ENCODE measurements around the gene ARHGAP29.

Gene ARHGAP29

DNA sequence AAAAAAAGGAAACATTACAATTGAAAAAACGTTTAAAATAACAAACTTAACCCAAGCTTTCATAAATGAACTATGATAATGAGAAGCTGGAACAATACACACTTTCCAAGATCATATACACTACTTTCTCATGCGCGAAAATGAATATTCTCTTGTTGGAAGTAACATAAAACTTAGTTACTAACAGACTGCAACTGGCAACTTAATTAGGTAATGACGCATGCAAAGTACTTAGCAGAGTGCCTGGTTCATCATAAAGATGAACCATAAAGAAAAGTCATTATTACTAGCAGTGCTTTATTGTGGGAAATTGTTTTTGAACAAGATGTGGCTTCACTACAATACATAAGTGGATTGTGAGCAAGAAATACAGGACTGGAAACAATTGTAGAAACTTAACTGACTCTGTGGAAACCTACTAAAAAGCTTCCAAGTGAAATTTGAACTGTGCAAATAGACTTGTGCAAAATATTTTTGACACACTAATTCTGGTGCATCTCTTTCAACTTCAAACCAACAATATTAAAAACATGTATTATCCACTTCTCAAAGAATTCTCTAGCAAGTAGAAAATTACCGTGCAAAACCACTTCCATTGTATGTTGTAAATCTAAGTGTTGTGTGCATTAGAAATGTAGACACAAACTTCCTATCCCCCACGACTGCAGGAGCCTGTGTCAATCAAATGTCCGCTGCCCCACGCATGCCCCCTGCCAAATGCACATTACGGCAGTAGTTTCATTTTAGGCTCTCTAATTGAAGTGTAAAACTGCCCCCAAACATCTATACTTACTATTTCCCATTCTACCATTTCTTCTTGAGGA is 2.0 kb downstream of the ARHGAP29 start:
- DNase-seq = no peak

DNA sequence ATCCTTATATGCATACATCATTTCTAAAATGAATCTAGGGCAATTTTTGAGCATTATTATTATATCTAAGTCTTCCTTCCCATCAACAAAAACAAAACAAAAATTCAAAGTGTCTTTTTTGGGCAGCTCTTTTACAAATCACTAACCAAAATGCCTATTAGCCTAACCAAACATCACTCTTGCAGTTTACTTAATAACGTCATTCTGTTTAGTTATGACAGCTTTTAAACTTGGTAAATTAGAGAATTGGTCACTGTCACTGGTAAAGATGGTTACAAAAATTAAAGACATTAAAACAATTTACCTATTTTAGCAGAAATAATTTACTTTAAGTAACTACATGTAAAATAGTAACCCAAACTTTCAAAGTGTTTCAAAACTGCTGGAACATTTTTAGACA is 2.8 kb downstream of the ARHGAP29 start:
- DNase-seq = no peak

DNA sequence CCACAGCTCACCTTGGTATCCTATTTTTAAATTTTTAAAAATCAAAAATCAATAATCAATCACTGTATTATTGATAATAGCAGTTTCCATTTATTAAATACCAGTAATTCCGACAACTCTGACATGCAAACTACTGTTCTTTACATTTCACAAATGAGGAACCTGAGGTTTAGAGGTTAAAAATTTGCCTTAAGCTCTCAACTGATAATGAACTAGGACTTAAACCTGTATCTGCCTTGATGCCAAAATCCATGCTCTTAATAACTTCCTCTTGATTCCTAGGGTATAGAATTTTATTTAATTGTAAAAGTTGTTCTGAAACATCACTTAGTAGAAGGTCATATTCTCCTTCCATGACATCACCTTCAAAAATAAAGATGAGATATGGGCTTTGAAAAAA is 5.6 kb downstream of the ARHGAP29 start:
- peak; percentile 15 to 17 for DNase-seq

DNA sequence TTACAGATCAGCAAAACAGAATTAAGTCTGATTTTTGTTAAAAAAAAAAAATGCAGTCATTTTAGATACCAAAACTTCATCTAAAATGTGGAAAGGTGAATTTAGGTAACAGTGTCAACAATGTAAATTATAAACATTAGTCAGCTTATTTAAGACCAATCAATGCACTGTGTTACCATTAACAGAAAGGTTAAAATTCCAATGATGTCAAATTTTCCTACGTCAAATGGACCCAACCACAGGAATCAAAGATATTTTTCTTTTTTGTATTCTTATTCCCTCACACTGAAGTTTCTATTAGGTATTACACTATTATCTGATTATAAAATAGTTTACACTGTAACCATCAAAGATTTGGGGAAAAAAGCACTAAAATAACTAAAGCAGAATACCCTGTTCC is 6.5 kb downstream of the ARHGAP29 start:
- DNase-seq = no peak

DNA sequence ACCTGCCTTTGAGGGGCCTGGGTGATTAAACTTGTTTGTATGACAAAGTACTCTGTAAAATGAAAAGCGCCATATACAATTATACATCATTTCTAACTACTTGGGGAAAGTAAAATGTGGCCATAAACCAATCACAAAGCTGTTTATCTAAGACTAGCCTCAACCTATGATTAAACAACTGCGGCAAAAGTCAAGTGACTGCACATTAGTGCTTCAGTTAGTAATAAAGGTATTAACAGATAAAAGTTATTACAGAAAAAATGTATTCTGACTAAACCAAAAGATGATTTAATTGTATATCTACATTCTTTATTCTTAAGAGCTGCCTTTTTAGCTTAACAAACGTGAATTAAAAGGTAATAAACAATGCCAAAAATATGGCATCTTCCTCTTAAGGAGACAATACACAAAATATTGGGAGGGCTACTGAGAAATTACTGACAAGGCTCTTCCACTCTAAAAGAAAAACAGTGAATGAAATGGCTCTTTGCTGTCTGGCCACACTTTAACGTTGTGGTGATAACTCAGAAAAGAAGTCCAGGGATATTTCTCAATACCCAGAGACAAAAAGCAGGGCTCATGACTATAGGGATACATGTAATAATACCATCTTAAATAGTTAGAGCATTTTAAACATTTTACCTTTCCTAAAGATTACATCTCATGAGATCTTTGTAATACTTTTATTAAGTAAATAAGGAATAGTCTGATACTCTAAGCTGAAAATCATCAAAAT is 8.6 kb downstream of the ARHGAP29 start:
- no peak for DNase-seq

DNA sequence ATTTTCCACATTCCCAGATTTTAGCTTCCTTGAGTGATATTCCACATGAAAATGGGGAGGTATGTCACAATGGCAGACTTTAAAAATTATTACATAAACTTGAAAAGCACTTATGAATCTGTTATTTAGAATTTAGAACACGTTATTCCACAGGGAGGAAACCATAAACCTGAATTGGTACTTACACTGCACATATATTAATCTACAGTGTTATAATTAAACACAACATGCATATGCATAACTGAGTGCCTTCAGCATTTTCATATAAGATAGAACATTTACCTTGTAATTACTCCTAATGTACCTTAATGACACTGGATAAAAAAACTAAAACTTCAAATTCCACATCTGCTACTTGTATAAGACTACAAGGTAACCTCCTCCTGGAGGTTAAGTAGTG is 9.8 kb downstream of the ARHGAP29 start:
- no peak for DNase-seq

DNA sequence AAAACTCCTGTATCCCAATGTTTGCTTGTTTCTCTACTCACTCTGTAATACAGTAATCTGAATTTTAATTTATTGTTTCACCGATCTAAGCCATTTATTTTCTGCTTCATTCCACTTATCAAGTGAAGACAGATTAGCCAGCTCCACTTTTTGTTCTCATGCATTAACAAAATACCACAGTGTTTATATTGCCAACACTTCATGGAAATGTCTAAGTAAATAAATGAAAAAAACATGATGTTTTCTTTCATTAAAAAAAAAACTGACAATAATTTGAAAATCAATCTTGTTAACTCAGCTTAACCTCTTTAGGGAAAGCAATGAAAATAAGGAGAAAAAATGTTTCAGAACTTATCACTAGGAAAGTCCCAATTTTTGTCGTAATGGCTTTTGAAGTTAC is 11.5 kb downstream of the ARHGAP29 start:
- no peak for DNase-seq

DNA sequence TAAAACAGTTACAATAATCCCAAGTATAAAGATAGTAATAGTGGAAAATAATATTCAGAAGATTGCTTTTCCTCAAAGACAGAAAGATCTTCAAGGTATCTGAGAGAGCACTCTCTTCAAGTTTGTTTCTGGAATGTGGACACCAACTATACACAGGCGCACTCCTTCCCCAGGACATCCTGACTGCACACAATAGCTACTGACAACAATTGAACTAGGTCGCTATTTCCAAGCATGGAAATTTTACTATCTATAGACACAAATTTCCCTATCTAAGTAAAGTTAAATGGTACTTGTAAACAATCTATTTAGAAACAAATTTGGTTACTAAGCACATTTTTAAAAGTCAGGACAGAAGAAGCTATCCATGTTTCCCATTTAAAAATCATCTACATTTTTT is 19.1 kb downstream of the ARHGAP29 start:
- no peak for DNase-seq

DNA sequence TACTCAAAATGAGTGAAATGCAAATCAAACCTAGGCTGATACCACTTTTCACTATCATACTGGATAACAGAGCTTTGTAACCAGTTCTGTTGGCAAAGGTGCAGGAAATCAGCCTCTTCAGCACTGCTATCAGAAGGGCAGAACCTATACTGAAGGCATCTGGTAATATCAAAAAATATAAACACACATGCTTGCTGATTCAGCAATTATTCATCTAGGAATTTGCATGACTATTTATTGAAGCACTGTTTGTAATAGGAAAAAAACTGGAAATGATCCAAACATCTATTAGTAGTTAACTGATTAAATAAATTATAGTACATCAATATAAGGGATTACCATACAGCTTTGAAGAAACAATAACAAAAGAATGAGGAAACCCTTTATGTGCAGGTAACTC is 21.4 kb downstream of the ARHGAP29 start:
- DNase-seq = no peak

DNA sequence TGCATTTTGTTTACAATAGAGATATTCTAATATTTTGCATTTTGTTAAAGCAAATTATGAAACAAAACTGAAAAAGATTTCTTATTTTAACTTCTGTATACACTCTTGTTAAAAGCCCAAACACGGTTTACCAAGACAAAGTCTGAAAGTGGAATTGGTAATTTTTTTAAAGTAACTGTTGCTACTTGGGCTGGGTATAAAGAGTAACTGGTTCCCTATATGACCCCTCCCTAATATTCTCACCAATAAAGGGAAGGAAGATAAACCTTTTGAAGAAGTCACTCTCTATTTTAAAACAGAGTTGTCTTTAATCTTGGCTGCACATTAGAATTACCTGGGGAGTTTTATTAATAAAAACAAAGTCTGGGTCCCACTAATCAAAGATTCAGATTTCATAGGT is 27.4 kb downstream of the ARHGAP29 start:
- DNase-seq = no peak

DNA sequence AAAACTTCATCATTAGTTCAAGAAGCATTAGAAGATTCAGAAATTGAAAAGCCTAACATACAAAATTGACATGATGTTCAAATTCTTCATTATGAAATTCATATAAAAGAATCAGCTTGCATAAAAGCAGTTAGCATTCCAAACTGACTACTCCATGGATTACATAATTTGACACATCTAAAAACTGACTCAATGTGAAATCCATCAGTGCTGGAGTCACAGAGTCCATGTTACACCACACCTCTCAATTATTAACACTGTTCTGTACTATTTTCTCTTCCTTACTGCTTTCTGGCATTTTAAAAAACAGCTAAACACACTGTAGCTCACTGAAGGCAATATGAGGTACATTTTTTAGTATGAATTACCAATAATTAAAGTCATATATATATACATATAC is 28.0 kb downstream of the ARHGAP29 start:
- no peak for DNase-seq

DNA sequence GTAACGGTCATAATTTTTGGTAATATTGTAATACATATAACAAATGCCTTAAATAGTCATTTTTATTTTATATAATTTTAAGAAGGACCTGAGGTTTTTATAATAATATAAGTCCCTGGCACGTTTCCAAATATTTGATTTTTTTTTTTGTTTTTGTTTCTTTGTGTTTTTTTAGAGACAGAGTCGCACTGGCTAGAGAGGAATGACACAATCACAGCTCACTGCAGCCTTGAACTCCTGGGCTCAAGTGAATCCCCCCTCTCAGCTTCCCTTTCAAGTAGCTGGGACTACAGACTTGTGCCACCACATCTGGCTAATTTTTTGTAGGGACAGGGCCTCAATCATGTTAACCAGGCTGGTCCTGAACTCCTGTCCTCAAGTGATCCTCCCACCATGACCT is 29.7 kb downstream of the ARHGAP29 start:
- no peak for DNase-seq

DNA sequence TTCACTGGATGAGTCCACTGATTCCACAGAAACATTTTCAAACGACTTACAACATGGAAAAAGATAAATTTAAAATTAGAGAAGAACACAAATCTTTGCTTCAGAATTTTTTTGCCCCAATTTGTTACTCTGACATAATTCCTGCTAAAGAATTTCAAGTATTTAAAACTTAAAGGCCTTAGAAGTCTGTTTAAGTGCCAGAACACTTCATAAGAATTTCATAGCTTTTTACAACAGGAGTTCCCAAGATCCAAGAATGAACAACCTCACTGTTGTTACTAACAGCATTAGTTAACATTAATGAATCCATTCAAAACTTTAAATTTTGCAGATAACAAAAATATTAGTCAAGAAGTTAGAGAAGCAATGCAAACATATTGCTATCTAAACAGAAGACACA is 31.7 kb downstream of the ARHGAP29 start:
- DNase-seq = no peak

DNA sequence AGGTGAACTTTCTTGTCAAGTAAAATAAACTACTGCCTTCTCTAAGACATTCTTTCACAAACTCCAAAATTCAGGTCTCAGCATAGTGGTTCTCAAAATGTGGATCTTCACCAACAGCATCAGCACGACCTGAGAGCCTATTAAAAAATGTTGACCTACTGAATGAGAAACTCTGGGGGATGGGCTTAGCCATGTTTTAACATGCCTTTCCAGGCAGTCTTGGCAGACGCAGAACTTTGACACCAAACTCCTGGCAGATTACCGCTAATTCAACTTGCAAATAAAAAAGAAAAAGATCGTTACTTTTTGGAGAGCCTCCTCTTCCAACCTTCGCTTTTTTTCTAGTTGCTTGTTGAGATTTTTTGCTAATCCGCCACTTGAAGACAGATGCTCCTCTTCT is 35.1 kb downstream of the ARHGAP29 start:
- DNase-seq = no peak

DNA sequence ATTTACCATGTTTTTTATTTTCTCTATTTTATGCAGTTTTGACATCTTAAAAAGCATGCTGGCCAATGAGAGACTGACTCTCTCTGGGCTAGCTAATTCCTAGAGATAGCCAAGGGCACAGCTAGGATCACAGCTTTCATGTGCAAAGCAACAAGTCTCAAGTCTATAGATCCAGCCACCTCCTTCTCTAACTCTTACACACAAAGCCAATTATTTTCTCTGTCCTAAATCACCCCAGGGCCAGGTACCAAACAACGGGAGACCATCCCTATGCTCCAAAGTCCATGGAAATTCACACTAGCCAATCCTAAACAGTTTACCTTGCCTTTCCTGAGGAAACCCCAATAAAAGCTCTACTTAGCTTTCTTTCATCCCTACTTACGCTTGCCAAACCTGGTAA is 38.0 kb downstream of the ARHGAP29 start:
- DNase-seq = no peak

DNA sequence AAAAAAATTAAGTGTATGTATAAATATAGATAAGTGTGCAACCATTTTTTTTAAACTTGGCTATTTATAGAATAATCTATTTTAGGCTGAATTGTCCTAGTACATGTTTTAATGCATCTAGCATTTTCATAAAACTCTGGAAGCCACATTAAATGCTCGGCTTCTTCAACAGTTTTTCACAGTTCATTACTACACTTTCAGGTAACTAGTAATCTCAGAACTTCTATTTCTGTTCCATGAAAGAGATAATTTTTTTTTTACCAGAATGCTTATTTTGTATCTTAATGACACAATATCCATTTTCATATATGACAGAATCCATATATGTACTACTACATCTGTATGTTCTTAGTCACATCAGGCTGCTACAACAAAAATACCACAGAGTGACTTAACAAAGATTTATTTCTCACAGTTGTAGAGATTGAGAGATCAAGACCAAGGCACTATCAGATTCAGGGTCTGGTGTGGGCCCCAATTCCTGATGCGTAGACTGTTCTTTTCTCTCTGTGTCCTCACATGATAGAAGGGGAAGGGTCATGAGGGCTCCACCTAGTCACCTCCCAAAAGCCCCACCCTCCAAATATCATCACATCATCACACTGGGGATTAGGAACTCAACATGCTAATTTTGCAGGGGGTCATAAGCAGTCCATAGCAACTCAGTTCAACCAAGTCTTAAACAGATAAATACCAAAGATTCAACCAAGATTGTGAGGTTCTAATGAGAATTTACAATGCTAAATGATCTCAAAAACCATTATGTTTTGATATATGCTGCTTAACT is 43.1 kb downstream of the ARHGAP29 start:
- no peak for DNase-seq

DNA sequence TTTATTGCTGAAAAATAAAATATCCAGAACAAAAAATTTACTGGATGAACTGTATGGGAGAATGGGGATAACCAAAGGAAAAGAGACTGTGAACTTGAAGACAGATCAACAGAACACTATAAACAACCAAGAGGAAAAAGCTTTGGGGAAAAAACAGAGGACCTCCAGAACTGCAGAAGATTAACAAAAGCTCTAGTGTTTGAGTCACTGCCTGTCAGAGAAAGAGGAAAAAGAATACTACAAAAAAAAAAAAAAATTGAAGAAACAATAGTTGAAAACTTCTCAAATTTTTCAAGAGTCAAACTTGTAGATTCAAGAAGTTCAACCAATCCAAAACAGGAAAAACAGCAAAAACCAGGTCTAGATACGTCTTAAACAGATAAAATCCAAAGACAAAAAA is 44.3 kb downstream of the ARHGAP29 start:
- no peak for DNase-seq

DNA sequence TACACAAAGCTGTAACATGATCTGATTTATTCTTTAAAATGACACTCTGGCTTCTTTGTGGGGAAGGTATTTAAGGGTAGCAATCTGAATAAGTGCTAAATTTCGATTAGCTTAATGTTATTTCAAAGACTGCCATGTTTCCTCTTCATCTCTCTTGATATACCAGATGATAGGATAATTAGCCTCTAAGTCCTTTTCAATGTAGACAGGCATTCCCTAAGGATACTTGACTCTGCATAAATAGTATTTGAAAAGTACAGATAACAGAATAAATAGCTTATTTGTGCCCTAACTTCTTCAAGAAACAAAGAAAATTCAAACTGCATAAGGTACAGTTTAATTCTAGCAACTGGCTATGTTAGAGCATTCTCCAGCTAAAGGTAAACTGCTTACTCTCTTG is 46.2 kb downstream of the ARHGAP29 start:
- no peak for DNase-seq

DNA sequence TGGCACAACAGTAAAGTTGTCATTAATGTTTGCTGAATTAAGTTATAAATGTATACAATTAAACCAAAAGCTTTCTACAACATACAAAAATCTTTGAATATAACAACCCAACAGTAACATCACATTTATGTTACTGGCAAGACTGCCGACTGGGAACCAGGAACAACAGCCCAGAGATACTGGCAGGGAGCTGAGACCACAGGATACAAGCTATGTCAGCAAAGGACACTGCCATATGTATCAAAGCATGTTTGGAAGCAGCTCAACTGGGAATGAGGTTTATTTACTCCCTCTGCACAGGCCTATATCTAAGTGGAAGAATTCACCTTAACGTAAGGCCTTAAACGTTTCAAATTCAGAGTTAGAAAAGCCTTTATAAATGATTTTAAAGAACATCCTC is 50.4 kb downstream of the ARHGAP29 start:
- DNase-seq = no peak

DNA sequence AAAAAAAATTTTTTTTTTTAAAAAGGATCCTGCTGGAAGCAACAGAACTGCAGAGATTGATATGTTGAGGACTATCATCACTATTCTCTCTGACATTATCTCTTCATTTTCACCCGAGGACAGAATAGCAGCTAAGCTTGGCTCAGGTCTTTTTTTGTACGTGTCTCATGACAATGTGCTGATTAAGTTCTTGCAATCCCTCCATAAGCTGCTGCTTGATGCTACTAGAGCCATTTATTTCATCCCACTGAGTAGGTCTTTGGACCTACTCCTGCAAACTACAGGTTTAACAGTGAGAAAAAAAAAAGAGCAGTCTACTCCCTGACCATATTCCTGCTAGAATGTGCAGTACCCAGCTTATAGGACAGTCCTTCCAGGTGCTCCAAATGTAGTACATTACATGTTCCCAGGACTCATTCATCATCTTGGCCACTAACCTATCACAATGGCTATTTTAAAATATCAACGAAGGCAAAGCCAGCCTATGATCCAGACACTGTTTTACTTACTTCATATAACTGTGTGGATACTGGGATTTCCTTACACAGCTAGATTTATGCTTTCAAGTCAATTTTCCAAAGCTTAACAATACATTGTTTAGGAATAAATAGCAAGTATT is 54.1 kb downstream of the ARHGAP29 start:
- no peak for DNase-seq

DNA sequence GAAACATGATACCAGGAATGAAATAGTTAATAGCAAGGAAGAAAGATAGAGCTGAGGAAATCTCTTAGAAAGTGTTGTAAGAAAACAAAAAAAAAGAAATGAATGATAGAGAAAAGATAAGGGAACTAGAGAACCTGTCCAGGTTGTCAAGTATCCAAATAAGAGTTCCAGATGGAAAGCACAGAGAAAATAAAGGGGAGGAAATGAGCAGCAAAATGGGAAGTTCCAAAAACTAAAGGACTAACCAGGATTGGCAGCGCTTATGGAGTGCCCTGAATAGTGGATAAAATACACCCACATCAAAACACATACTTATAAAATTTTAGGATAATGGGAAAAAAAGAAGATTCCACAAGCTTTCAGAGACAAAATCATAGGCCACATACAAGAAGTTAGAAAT is 55.2 kb downstream of the ARHGAP29 start:
- DNase-seq = no peak

DNA sequence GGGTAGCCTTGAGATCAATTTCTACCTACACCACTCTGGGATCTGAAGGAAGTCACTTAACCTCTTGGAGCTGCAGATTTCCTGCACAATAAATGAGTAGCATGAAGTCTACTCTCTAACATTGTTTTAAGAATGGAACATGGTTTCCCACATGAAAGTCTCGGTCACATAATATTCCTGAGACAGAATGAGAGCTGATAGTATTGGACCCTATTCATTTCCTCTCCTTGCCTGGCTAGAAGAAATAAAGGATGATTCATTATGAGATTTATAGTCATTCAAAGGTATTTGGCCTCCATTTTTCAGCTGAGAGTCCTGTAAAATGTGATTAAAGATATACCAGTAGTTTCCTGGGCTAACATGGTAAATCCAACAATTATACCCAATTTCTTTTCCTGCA is 56.7 kb downstream of the ARHGAP29 start:
- no peak for DNase-seq

DNA sequence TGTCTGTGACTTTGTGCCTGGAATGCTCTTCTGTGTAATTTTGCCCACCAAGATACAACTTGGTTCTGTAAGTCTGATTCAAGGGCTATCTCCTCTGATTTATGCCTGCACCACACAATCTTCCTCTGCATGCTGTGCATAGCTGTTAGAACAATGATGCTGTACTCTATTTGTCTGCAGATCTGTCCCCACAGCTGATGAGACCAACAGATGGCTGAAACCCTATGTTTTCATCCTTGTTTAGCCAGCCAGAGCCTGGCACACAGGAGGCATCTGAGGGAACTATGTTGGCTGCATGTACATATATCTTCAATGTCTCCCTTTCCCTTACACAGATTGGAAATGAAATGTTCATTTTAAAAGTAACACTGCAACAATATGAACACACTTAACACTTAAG is 58.5 kb downstream of the ARHGAP29 start:
- no peak for DNase-seq
